ENCODE measurements around the gene POLK. TPM values are rescaled to one million over a fixed set of nuclear protein-coding genes. Genes with fewer than 3 reads are reported as not detected.
A peak's percentile ranks its signal among the peaks of the same experiment; 100 is the strongest.

Gene POLK
- total and polyA plus RNA-seq, 2 of the 4 experiments (the other 2 are of a cell fraction): 10.4 to 24.4 TPM

GRCh38 chr5:75566710-75567309 lies 55.1 kb downstream of the POLK start:
- Histone ChIP-seq H2BK15ac (ENCODE audit: low read depth, low read length) (no peak overlapping the region; the same call in 2 of the 3 replicates), H3K79me1 (ENCODE audit: low read depth in 1 of 2, low read length in 2 of 2) (peaks cover 6 to 39% of the 10 kb centered on the region in 2 experiments; a peak in 3 of 4 replicates), H3K4me2 (ENCODE audit: low read depth, low read length) (peak overlapping the region; percentile 81), H4K20me1 (ENCODE audit: insufficient read depth, low read length) (peaks cover 6% of the 10 kb centered on the region), H4K91ac (ENCODE audit: insufficient read depth, low read depth, low read length) (peak overlapping the region; percentile 64), H2AK9ac (replicated peaks; ENCODE audit: low read depth, low read length, poor library complexity) (peak overlapping the region; percentile 11), H3K9me1 (ENCODE audit: insufficient read depth, low read length) (peaks cover 4% of the 10 kb centered on the region), H2BK120ac (ENCODE audit: low read depth, low read length) (peak overlapping the region; percentile 61), H3K14ac (replicated peaks; ENCODE audit: low read depth, low read length) (peak overlapping the region; percentile 64; the same call in 1 of the 2 replicates), H4K8ac (ENCODE audit: low read depth in 2 of 2, low read length in 2 of 2) (peak overlapping the region in 1 of 2 experiments; percentile 41; a peak in 1 of 4 replicates), H3K27me3 (ENCODE audit: control insufficient read depth, insufficient read depth, low read length) (no peaks in the 10 kb centered on the region), H3K56ac (ENCODE audit: extremely low read depth, insufficient read depth, low read length) (no peak overlapping the region), H3K23ac (ENCODE audit: low read depth, low read length) (0 out of 2 replicates have a peak overlapping the region, but pooled peaks have one; percentile 4), H3K9ac (ENCODE audit: low read depth, low read length) (no peak overlapping the region), H2AFZ (replicated peaks; ENCODE audit: low read length, poor library complexity) (no peak overlapping the region), H3K4me3 (ENCODE audit: insufficient read depth, low read depth, low read length) (no peak overlapping the region), H3K36me3 (ENCODE audit: control insufficient read depth, insufficient read depth, low read length) (peaks cover 2% of the 10 kb centered on the region; the same call in 1 of the 2 replicates), H3K4ac (ENCODE audit: low read depth, low read length) (peak overlapping the region; percentile 44), H3K18ac (ENCODE audit: low read depth, low read length) (peak overlapping the region; percentile 17; the same call in 1 of the 2 replicates), H2BK20ac (ENCODE audit: low read depth, low read length) (no peak overlapping the region), H4K5ac (ENCODE audit: low read depth, low read length) (no peak overlapping the region), H3K4me1 (ENCODE audit: control insufficient read depth, insufficient read depth, low read length) (peaks cover 9% of the 10 kb centered on the region), H2AK5ac (ENCODE audit: low read depth, low read length) (peak overlapping the region; percentile 83; the same call in 1 of the 2 replicates), H3K9me3 (ENCODE audit: control insufficient read depth, insufficient read depth, low read length) (peaks cover 2% of the 10 kb centered on the region; the same call in 1 of the 2 replicates), H2BK5ac (ENCODE audit: low read depth, low read length, poor library complexity, severe bottlenecking) (peak overlapping the region; percentile 73), H3K27ac (ENCODE audit: insufficient read depth, low read length) (peak overlapping the region; percentile 70)
- WGBS, 2 experiments (ENCODE audit: extremely low coverage in 2 of 2, insufficient read length in 1 of 2): 79% methylated on average over 6 of the region's 6 CpGs; no CpG with 5 or more reads in 1 of the 2 experiments
- intact Hi-C loops (cut with micrococcal nuclease): loop anchor here (2.0 kb wide), 1 partner anchor 56 kb away; the partner anchor contains the start of genes CERT1 and POLK
- DNase-seq: peak; percentile 96
- CTCF ChIA-PET: no interaction called here
- dilution Hi-C loops (cut with HindIII; ENCODE audit: low sequenced_read_pairs, unreplicated experiment): no loop called here
- in situ Hi-C loops (cut with MboI; ENCODE audit: low sequenced_read_pairs): no loop called here
- no TSS peak for BruUV-seq (replicated peaks)
- peak; percentile 94 for ATAC-seq (ENCODE audit: low read depth)
- peak; percentile 68; the same call in 1 of the 2 replicates for TF ChIP-seq BHLHE40 (IDR thresholded peaks at IDR 0.05; ENCODE audit: low read depth, low read length)
- TF ChIP-seq MAZ (IDR thresholded peaks at IDR 0.05; ENCODE audit: borderline replicate concordance, low read depth, low read length): no peak
- TF ChIP-seq RCOR1 (IDR thresholded peaks at IDR 0.05; ENCODE audit: insufficient replicate concordance, low read length): no peak
- TF ChIP-seq FOS (IDR thresholded peaks at IDR 0.05; ENCODE audit: low read depth, low read length): peak; percentile 99
- TF ChIP-seq CEBPB (IDR thresholded peaks at IDR 0.05; ENCODE audit: low read depth, low read length): peak; percentile 60
- no peak for TF ChIP-seq SMC3 (IDR thresholded peaks at IDR 0.05; ENCODE audit: low read depth, low read length)
- POLR2A ChIA-PET (ENCODE audit: unreplicated experiment): no interaction called here
